Subcutaneous abdominal adipose tissue (tissue), 5 donors: ENCODE measurements around the gene NUMB.

ENCODE experiments used
- H3K27ac ChIP-seq: one replicate; pipeline ENCODE4 v1.7.0; 2013; ENCODE audit warnings: low read depth, mild to moderate bottlenecking, inconsistent platforms, low read length, moderate library complexity
- H3K27me3 ChIP-seq, 5 donors: one replicate each; pipeline ENCODE4 v1.7.0; 2013; ENCODE audit warnings: low read length in 5 of 5, inconsistent platforms in 1 of 5; ENCODE audit not compliant: control insufficient read depth in 5 of 5, insufficient read depth in 4 of 5
- H3K36me3 ChIP-seq, 5 donors: one replicate each; pipeline ENCODE4 v1.7.0; 2013; ENCODE audit warnings: low read length in 5 of 5; ENCODE audit not compliant: control insufficient read depth in 5 of 5, insufficient read depth in 5 of 5
- H3K4me1 ChIP-seq, 5 donors: one replicate each; pipeline ENCODE4 v1.7.0; 2013; ENCODE audit warnings: low read length in 5 of 5, mild to moderate bottlenecking in 3 of 5, moderate library complexity in 1 of 5; ENCODE audit not compliant: control insufficient read depth in 5 of 5, insufficient read depth in 5 of 5
- H3K4me3 ChIP-seq, 5 donors: one replicate each; pipeline ENCODE4 v1.7.0; 2013; ENCODE audit warnings: low read length in 5 of 5, low read depth in 1 of 5
- H3K9ac ChIP-seq, 5 donors: one replicate each; pipeline ENCODE4 v1.7.0; 2013; ENCODE audit warnings: low read length in 5 of 5, mild to moderate bottlenecking in 4 of 5, moderate library complexity in 3 of 5
- H3K9me3 ChIP-seq, 5 donors: one replicate each; pipeline ENCODE4 v1.7.0; 2013; ENCODE audit warnings: low read length in 5 of 5; ENCODE audit not compliant: control insufficient read depth in 5 of 5
- donor health status: healthy.
- donor health status: healthy.
- donor health status: healthy.
- donor health status: healthy.
- donor health status: healthy.

NUMB gene

GRCh38 chr14:73261520-73262426, 196.6 kb downstream of the NUMB start:
- H3K36me3 ChIP-seq: no peaks in the 10 kb centered on the region
- no peak overlapping the region for H3K27ac ChIP-seq

GRCh38 chr14:73261075-73261474, 197.3 kb downstream of the NUMB start:
- no peaks in the 10 kb centered on the region for H3K27me3 ChIP-seq
- no peaks in the 10 kb centered on the region for H3K36me3 ChIP-seq

More at GRCh38 chr14:73261520-73262426, 196.6 kb downstream of the NUMB start:
- Histone ChIP-seq H3K27me3 (no peaks in the 10 kb centered on the region), H3K9ac (no peak overlapping the region), H3K4me1 (peaks cover 0 to 5% (median 0%) of the 10 kb centered on the region in 5 donors), H3K4me3 (no peak overlapping the region), H3K9me3 (no peaks in the 10 kb centered on the region)

GRCh38 chr14:73260574-73260973, 197.8 kb downstream of the NUMB start:
- Histone ChIP-seq H3K36me3 (no peaks in the 10 kb centered on the region), H3K9ac (no peak overlapping the region), H3K4me3 (no peak overlapping the region), H3K27ac (no peak overlapping the region), H3K4me1 (peaks cover 0 to 5% (median 0%) of the 10 kb centered on the region in 5 donors), H3K27me3 (no peaks in the 10 kb centered on the region), H3K9me3 (no peaks in the 10 kb centered on the region)

More at GRCh38 chr14:73261075-73261474, 197.3 kb downstream of the NUMB start:
- Histone ChIP-seq H3K27ac (no peak overlapping the region), H3K4me3 (no peak overlapping the region), H3K4me1 (peaks cover 0 to 5% (median 0%) of the 10 kb centered on the region in 5 donors), H3K9me3 (no peaks in the 10 kb centered on the region), H3K9ac (no peak overlapping the region)

- H3K36me3 ChIP-seq: peaks cover 0 to under 1% (median 0%) of the 10 kb centered on the region in 5 donors
- H3K4me1 ChIP-seq: peaks cover 0 to 5% (median 0%) of the 10 kb centered on the region in 5 donors
- H3K27ac ChIP-seq: no peak overlapping the region
- no peaks in the 10 kb centered on the region for H3K27me3 ChIP-seq
- no peak overlapping the region for H3K4me3 ChIP-seq
- H3K9ac ChIP-seq: no peak overlapping the region
- H3K9me3 ChIP-seq: no peaks in the 10 kb centered on the region
These were observed 198.5 kb downstream of the NUMB start for GRCh38 chr14:73259837-73260236.

- Histone ChIP-seq H3K4me3 (no peak overlapping the region), H3K9me3 (no peaks in the 10 kb centered on the region), H3K36me3 (peaks cover 0 to 8% (median 0%) of the 10 kb centered on the region in 5 donors)
These were observed 199.3 kb downstream of the NUMB start for GRCh38 chr14:73258845-73259611.

GRCh38 chr14:73258076-73258475, 200.3 kb downstream of the NUMB start:
- H3K4me1 ChIP-seq: peaks cover 0 to 5% (median 0%) of the 10 kb centered on the region in 5 donors
- no peaks in the 10 kb centered on the region for H3K27me3 ChIP-seq
- no peaks in the 10 kb centered on the region for H3K9me3 ChIP-seq
- H3K36me3 ChIP-seq: peaks cover 0 to 8% (median 0%) of the 10 kb centered on the region in 5 donors
- no peak overlapping the region for H3K9ac ChIP-seq
- H3K4me3 ChIP-seq: no peak overlapping the region
- H3K27ac ChIP-seq: no peak overlapping the region

More at GRCh38 chr14:73258845-73259611, 199.3 kb downstream of the NUMB start:
- Histone ChIP-seq H3K4me1 (peaks cover 0 to 5% (median 0%) of the 10 kb centered on the region in 5 donors), H3K27me3 (no peaks in the 10 kb centered on the region), H3K9ac (no peak overlapping the region), H3K27ac (no peak overlapping the region)

- peaks cover 0 to 14% (median 0%) of the 10 kb centered on the region in 5 donors for H3K36me3 ChIP-seq
- H3K4me3 ChIP-seq: no peak overlapping the region
These were observed 202.6 kb downstream of the NUMB start for GRCh38 chr14:73255693-73256225.

GRCh38 chr14:73255005-73255400, 203.3 kb downstream of the NUMB start:
- peaks cover 0 to 5% (median 0%) of the 10 kb centered on the region in 5 donors for H3K4me1 ChIP-seq
- no peak overlapping the region for H3K4me3 ChIP-seq
- no peak overlapping the region for H3K9ac ChIP-seq
- H3K36me3 ChIP-seq: peaks cover 0 to 17% (median 0%) of the 10 kb centered on the region in 5 donors
- no peaks in the 10 kb centered on the region for H3K9me3 ChIP-seq
- no peaks in the 10 kb centered on the region for H3K27me3 ChIP-seq
- no peak overlapping the region for H3K27ac ChIP-seq

More at GRCh38 chr14:73255693-73256225, 202.6 kb downstream of the NUMB start:
- H3K9me3 ChIP-seq: no peaks in the 10 kb centered on the region
- H3K9ac ChIP-seq: no peak overlapping the region
- peaks cover 0 to 5% (median 0%) of the 10 kb centered on the region in 5 donors for H3K4me1 ChIP-seq
- H3K27me3 ChIP-seq: no peaks in the 10 kb centered on the region
- no peak overlapping the region for H3K27ac ChIP-seq

- no peak overlapping the region for H3K4me3 ChIP-seq
- H3K4me1 ChIP-seq: peaks cover 0 to 5% (median 0%) of the 10 kb centered on the region in 5 donors
- H3K36me3 ChIP-seq: peaks cover 0 to 17% (median 0%) of the 10 kb centered on the region in 5 donors
- H3K9me3 ChIP-seq: no peaks in the 10 kb centered on the region
- no peak overlapping the region for H3K27ac ChIP-seq
- no peaks in the 10 kb centered on the region for H3K27me3 ChIP-seq
- H3K9ac ChIP-seq: no peak overlapping the region
These were observed 203.9 kb downstream of the NUMB start for GRCh38 chr14:73254247-73255004.
